HG03439 (cell line): ENCODE results near the gene SHOX.

ENCODE experiments used
- ATAC-seq: cut with Tn5 transposase; IDR thresholded peaks from one replicate; pipeline ENCODE4 v1.9.1; 2021; ENCODE audit warnings: mild to moderate bottlenecking, moderate library complexity; ENCODE audit not compliant: unreplicated experiment

Gene SHOX

GRCh38 chrX:663841-664240 lies 33.2 kb downstream of the SHOX start:
- no peak for ATAC-seq

DNA sequence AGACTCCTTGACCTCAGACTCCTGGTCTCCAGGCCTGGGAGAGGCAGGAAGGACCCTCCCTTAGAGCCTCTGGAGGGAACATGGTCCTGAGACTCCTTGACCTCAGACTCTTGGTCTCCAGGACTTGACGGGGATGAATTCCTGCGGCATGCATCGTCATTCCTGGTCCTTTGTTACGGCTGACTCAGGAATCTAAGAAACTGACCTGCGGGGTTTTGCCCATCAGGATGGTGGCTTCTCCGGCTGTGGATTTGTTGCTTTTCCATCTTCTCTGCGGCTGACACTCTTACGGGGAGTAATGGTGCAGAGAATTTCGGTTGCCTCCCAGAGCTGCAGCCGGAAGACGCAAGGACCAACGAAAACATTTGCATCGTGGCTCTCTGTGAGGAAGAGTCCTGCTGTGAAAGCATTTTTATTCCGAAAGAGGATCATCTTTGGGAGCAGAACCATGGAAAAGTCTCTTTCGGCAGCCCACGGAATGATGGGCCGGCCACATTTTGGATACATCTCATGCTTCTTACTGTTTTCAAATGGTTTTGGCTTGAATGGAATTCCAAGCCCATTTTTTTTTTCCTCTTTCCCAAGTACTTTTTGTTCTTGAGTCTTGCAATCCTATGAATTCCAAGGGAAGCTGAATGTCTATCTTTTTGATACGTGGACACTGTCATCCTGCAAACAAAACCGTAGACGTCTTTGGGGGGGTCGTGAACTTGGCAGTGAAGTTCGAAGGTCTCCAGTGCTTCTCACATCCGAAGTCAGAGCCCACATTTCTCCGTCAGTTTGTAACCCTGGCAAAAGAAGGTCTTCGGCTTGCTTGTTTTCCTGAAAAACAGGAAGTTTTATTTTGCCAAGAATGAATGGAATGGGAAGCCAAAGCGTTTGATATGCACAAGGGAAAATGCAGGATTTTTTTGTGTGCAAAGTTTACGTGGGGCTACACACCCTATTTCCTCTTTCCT lies 36.5 kb downstream of the SHOX start:
- no peak for ATAC-seq

- no peak for ATAC-seq
Observed at GRCh38 chrX:670645-671044, 40.1 kb downstream of the SHOX start.

GRCh38 chrX:672931-673330 lies 42.3 kb downstream of the SHOX start:
- ATAC-seq, result no peak

DNA sequence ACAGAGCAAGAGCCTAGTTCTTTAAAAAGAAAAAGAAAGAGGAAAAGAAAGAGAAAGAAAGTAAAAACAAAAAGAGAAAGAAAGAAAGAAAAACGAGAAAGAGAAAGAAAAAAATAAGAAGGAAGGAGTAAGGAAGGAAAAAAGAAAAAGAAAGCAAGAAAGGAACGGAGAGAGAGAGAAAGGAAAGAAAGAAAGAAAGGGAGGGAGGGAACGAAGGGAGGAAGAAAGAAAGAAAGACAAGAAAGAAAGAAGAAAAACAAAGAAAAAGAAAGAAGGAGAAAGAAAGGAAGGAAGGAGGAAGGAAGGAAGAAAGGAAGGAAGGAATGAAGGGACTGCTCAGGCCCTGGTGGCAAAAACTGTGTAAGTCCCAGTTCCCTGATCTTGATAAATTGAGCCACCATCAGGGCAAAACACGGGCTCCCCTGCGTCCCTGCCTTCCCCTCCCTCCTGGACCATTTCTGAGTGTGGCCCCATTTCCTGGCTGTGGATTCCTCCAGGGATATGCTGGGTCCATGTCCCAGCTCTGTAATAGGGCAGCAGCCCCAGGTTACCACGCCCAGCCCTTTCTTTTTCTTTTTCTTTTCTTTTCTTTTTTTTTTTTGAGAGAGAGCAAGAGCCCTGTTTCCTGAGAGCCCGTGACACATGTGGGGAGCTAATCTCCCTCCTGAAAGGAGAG lies 44.8 kb downstream of the SHOX start:
- no peak for ATAC-seq

DNA sequence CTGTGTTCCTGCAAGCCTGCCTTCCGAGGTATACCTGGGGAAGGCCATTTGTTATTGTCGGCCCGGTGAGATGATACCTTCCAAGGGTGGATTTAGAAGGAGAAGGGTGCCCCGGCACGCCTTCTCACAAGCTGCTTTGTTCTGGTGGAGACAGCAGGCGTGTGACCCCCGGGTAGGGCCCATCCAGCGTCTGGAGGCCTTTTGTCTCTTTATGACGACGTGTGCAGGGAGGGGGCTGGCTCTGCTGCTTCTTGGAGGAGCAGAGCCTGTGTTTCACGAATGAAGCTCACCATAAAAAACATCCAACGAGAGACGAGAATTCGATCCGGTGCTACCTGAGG lies 45.3 kb downstream of the SHOX start:
- ATAC-seq, result no peak

DNA sequence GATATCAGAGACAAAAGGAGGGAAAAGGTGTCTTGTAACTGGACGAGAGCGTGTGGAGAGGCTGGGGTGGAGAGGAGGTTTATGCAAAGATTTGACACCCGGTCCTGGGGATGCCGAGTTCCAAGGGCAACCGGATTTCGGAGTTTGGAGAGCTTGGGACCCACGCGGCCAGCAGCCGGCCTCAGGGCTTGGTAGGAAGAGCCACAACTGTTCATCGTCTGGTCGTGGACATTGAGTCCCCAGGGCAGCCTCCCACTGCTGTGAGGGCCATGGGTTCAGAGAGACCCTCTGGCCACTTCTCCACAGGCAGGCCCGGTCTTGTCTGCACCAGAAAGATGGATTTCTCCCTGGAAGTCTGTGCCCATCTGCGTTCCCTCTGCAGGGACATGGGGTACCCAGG lies 46.8 kb downstream of the SHOX start:
- no peak for ATAC-seq

GRCh38 chrX:679291-679979 lies 48.8 kb downstream of the SHOX start:
- no peak for ATAC-seq

- ATAC-seq, result no peak
Observed at GRCh38 chrX:680062-680461, 49.5 kb downstream of the SHOX start.

- no peak for ATAC-seq
Observed at GRCh38 chrX:681989-682388, 51.4 kb downstream of the SHOX start.

GRCh38 chrX:682892-683291 lies 52.3 kb downstream of the SHOX start:
- no peak for ATAC-seq

DNA sequence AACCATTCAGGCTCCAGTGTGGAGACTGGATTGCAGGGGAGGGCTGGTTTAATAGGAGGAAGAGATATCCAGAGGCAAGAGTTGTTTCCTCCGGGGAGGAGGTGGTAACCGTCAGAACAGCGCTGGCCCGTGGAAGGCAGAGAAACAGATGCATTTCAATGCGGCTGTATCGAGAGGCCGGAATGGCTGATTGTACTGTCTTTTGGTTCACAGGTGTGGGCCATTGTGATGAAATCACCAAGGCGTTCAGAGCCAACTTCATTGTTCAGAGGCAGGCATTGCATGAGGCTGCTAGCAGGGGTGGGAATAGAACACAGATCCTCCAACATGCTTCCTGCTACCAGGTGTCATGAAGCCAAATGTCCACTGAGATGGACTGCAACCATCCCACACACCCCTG lies 53.0 kb downstream of the SHOX start:
- no peak for ATAC-seq

GRCh38 chrX:685120-686032 lies 54.8 kb downstream of the SHOX start:
- no peak for ATAC-seq

DNA sequence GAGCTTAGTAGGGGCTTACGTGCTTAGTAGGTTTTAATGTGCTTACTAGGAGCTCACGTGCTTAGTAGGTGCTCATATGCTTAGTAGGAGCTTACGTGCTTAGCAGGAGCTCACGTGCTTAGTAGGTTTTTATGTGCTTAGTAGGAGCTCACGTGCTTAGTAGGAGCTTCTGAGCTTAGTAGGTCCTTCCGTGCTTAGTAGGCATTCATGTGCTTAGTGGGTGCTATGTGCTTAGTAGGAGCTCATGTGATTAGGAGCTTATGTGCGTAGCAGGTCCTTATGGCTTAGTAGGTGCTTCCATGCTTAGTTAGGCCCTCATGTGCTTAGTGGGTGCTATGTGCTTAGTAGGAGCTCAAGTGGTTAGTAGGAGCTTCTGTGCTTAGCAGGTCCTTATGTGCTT lies 59.4 kb downstream of the SHOX start:
- ATAC-seq, result no peak

DNA sequence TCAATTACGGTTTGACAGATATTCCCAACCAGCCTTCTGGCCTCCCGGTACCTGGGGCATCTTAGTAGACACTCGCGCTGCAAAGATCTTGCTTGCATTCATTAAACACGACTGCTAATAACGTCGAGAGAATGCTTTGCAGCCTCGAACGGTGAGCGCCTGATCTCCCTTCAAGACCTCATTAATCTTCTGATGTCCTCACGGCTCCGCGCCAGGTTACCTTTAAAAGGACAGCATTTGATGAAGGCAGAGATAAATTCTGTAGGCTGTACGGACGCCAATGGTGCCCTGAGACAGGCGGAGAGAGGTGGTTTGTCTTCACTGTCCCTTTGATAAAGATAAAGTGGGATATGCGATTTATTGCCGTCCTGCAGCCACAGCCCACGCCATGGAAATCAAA lies 64.2 kb downstream of the SHOX start:
- ATAC-seq, result no peak

DNA sequence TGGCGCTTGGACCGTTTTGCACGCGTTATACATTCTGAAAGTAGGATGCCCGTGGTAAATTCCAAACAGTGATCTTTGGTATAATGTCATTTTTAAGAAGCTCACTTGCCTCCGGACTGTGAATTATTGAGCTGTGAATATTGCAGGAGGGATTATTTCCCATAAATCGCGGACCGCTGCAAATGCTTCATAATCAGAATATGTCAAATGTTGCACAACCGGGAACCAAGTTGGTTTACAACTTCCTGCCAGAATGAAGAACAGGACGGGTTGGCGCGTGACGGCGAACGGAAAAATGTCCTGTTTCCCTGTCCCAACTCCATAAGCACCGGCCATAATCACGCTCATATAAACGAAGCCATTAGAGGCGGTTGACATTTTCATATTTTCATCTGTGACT lies 67.6 kb downstream of the SHOX start:
- ATAC-seq, result no peak

- ATAC-seq, result no peak
Observed at GRCh38 chrX:700936-701335, 70.3 kb downstream of the SHOX start.

GRCh38 chrX:701673-702072 lies 71.1 kb downstream of the SHOX start:
- ATAC-seq, result no peak

GRCh38 chrX:703466-703865 lies 72.9 kb downstream of the SHOX start:
- no peak for ATAC-seq

DNA sequence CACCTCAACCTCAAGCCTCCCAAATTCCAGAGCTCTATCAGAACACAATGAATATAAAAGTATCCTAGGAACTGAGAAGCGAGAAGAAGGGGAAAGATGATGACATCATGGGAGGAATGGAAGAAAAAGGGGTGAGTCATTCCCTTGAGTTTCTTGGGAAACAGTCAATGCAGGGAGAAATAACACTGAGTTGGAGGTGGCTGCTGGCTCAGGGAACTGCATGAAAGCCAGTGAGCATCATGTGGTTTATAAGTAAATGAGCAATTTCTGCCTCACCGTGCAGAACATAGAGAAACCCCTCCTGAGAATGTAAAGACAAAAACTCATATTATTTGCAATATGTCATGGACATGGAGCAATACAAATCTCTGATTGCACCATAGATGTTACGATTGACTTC lies 73.3 kb downstream of the SHOX start:
- ATAC-seq, result no peak
